ENCODE measurements around the gene BCL7A. TPM values are rescaled to one million over a fixed set of nuclear protein-coding genes. Genes with fewer than 3 reads are reported as not detected.
A peak's percentile ranks its signal among the peaks of the same experiment; 100 is the strongest.
"Not testable (repeated sequence)": the region's sequence is repeated elsewhere in the genome, so short reads cannot be mapped to it uniquely, and the experiment has no call there.

Gene BCL7A
- polyA plus RNA-seq, 1 donor, result 37.9 TPM

- DNase-seq, result no peak
Measured at GRCh38 chr12:122050706-122051105, 29.0 kb downstream of the BCL7A start.

DNA sequence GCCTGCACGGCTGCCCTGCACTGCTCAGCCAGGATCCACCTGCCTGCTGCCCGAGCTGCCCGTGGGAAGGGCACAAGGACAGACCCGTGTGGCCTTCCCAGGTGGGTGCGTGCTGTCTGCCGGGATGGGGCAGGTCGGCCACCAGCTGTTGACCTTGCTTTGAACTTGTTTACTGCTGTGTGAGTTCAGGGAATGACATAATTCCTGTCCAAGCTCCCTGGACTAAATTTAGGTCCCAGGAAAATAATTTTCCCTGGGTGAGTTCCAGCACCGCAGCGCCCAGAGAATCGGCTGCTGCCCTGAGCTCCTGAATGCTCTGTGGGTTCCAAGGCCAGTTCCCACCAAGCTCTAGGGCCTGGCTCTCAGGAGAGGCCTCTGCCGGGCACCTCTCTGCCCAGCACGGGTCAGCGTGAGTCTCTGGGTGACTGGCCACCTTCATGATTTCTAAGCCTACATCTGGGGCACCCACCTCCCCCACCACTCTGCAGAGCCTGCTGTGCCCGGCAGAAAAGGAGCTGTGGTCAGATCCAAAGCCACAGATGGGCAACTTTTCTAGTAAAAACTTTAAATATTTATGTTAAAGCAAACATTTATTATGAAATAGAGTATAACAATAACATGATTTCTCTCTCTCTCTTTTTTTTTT, 29.7 kb downstream of the BCL7A start:
- DNase-seq, result no peak

DNA sequence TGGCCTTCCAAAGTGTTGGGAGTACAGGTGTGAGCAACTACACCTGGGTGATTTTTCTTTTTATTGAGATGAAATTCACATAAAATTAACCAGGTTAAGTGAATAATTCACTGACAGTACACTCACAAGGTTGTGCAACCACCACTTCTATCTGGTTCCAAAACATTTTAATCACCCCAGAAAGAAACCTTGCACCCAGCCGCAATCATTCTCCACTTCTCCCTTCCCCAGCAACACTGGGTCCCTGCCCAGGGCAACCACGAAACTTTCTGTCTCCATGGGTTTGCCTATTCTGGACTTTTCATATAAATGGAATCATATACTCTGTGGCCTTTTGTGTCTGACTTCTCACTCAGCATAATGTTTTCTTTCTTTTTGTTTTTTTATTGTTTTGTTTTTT, 30.6 kb downstream of the BCL7A start:
- no peak for DNase-seq

- no peak for DNase-seq
Measured at GRCh38 chr12:122054842-122055520, 33.3 kb downstream of the BCL7A start.

DNA sequence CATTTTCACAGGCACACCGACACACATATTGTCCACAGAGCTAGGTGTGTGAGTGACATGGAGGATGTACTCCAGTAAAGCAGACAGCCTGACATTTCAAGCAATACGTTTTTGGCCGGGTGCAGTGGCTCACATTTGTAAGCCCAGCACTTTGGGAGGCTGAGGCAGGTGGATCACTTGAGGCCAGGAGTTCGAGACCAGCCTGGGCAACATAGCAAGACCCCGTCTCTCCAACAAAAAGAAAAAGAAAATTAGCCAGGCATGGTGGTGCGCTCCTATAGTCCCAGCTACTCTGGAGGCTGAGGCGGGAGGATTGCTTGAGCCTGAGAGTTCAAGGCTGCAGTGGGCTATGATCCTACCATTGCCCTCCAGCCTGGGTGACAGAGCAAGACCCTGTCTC, 34.7 kb downstream of the BCL7A start:
- DNase-seq, result not testable (repeated sequence)

- no peak for DNase-seq
Measured at GRCh38 chr12:122057007-122057735, 35.5 kb downstream of the BCL7A start.

DNA sequence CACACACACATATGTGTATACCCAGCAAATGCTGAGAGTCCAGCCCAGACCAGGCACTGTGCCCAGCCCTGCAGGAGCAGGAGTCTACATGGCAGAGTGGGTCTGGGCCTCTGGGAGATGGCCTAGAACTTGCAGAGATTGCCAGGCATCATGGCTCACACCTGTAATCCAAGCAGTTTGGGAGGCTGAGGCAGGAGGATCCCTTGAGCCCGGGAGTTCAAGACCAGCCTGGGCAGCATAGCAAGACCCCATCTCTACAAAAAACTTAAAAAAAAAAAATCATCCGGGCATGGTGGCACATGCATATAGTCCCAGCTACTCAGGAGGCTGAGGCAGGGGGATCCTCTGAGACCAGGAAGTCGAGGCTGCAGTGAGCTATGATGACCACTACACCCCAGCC, 36.1 kb downstream of the BCL7A start:
- DNase-seq, result no peak

- DNase-seq, result no peak
Measured at GRCh38 chr12:122058549-122059149, 37.0 kb downstream of the BCL7A start.

- DNase-seq, result no peak
Measured at GRCh38 chr12:122059203-122059960, 37.7 kb downstream of the BCL7A start.

- DNase-seq, result no peak
Measured at GRCh38 chr12:122060081-122060501, 38.4 kb downstream of the BCL7A start.

- DNase-seq, result no peak
Measured at GRCh38 chr12:122061253-122061652, 39.6 kb downstream of the BCL7A start.

DNA sequence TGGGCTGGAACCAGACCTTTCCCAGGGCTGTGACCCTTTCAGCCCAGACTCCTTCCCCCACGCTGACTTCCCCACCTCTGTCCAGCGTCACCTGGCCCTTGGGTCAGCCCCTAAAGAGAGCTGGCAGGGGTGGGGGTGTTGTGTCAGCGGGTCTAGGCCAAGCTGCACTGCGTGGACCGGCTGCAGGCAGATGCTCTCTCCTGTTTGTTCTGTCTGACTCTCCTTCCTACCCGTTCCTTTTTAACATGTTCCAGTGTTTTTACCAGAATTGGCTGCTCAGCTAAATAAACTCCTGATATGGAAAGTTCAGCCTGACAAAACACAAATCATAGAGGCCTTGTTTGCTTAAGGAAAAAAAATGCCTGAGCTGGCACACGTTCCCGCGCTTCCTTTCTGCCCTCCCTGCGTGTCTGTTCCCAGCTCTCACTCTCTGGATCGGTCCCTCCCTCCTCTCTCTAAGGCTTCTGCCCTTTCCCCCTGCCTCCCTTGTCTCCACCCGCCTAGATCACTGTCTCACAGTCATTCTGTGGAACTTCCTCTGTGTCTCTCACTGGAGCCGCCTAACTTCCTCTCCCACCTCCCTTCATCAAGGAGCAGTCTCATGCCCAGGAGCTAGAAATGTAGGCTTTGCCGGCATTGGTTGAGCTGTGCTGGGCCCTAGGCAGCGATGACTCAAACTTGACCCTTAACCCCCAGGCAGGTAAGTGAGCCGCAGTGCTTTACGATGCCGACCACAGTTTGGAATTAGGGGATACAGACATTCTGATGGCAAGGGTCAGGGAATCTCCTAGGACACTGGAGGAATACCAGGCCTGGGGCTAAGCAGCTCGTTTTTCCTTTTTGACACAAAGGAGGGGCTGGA, 41.4 kb downstream of the BCL7A start:
- DNase-seq, result no peak

DNA sequence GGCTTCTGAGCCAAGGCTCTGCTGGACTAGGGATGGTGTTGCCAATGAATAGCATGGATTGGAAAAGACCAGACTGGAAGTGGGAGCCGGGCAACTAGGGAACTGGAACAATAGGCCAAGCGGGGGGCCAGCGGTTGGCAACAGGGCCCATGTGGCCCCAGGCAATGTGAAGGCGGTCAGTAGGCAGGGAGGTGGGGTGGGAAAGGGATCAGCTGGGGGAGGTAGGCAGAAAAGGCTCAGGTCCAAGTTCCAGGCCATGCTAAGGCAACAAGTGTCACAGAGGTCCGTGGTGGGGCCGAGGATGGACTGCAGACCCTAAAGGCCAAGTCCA, 42.0 kb downstream of the BCL7A start:
- no peak for DNase-seq

- DNase-seq, result peak; percentile 87
Measured at GRCh38 chr12:122064025-122064777, 42.5 kb downstream of the BCL7A start.

DNA sequence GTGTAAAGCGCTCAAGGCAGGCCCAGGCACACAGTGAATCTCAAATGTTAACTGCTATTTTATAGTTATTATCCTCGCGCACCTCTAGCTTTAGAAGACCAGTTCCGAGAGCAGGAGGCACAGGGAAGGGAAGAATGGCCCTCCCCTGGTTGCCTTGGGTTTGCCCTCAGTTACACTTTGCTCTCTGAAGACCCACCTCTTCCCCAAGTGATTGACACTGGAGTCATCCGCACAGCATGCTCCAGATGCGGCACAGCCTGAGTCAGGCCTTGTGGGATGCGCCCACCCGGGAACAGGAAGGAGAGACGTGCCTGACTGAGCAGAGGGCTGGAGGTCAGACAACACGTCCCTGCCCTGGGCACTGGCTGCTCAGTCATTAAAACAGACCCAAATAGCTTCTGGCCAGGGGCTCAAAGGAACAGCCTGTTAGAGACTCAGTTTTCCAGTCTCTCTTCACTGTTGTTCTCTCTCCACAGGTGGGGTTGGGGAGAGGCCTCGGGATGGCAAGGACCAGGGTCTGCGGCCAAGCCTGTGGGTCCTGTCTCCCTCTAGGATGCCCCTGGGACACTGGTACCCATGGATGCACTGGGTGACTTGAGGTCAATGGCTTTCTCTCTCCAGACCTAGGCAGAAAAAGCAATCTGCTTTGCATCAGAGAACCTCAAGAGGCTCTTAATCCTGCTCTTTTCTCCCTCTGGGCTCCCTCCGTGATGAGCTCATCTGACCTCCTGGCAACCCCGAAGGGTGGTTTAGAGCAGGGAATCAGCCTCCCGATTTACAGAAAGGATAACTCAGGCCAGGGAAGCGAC, 43.3 kb downstream of the BCL7A start:
- no peak for DNase-seq

DNA sequence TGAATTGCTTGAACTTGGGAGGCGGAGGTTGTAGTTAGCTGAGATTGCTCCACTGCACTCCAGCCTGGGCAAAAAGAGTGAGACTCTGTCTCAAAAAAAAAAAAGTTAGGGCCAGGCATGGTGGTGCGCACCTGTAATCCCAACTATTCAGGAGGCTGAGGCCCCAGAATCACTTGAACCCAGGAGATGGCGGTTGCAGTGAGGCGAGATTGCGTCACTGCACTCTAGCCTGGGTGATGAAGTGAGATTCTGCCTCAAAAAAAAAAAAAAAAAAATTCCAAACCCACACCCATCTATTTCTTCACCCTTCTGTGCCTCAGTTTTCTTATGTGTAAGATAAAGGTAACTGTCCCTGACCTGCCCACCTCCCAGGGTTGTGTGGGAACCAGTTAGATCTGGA, 45.9 kb downstream of the BCL7A start:
- DNase-seq, result no peak

DNA sequence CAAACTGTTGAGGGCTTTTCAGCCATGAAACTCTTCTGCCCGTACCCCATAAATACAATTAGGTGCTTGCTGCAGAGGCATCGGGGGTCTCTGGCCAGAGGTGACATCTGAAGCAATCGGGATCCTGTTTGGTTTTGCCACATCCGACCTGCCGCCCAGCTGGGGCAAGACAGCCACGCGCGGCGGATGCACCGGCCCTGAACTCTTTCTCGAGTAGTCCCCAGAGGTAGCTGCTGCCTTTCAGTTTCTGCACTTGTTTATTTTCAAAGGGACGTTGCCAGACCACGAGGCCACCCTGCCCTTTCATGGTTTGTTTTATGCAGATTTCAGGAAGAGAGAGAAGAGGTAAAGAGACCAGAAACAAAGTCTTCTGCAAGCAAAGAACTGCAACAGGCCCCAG, 46.3 kb downstream of the BCL7A start:
- DNase-seq, result no peak

- DNase-seq, result no peak
Measured at GRCh38 chr12:122072031-122072970, 50.6 kb downstream of the BCL7A start.
